ENCODE results near the gene OLAH. TPM values are rescaled to one million over a fixed set of nuclear protein-coding genes. Genes with fewer than 3 reads are reported as not detected.

The OLAH gene
- total RNA-seq, 1 experiment from 2014 or later = not detected

GRCh38 chr10:15118615-15119014, 74.9 kb downstream of the OLAH start:
- ChIA-PET POLR2A (ENCODE audit: unreplicated experiment) (no interaction called here), CTCF (no interaction called here)
- H3K9ac ChIP-seq (ENCODE audit: low read length) = no peak overlapping the region
- no peak overlapping the region for H3K4me2 ChIP-seq (ENCODE audit: low read length)
- H3K27ac ChIP-seq (ENCODE audit: low read length) = no peak overlapping the region
- TF ChIP-seq EZH2phosphoT487 (IDR thresholded peaks at IDR 0.05; ENCODE audit: borderline replicate concordance, low read length) (no peak), EZH2 (IDR thresholded peaks at IDR 0.05; ENCODE audit: low read length, unreplicated experiment) (no peak)
- TF ChIP-seq, protein P1, sequence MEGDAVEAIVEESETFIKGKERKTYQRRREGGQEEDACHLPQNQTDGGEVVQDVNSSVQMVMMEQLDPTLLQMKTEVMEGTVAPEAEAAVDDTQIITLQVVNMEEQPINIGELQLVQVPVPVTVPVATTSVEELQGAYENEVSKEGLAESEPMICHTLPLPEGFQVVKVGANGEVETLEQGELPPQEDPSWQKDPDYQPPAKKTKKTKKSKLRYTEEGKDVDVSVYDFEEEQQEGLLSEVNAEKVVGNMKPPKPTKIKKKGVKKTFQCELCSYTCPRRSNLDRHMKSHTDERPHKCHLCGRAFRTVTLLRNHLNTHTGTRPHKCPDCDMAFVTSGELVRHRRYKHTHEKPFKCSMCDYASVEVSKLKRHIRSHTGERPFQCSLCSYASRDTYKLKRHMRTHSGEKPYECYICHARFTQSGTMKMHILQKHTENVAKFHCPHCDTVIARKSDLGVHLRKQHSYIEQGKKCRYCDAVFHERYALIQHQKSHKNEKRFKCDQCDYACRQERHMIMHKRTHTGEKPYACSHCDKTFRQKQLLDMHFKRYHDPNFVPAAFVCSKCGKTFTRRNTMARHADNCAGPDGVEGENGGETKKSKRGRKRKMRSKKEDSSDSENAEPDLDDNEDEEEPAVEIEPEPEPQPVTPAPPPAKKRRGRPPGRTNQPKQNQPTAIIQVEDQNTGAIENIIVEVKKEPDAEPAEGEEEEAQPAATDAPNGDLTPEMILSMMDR (conservative IDR thresholded peaks at IDR 0.05; ENCODE audit: low read depth, low read length) = no peak
- no peaks in the 10 kb centered on the region for H3K79me2 ChIP-seq (ENCODE audit: low read length)
- H3K9me3 ChIP-seq (ENCODE audit: low read length) = no peaks in the 10 kb centered on the region
- DNase-seq (no peak), ATAC-seq (no peak)
- no TSS peak for BruUV-seq (replicated peaks)
- H4K20me1 ChIP-seq (ENCODE audit: low read length) = no peaks in the 10 kb centered on the region
- no peaks in the 10 kb centered on the region for H3K27me3 ChIP-seq (ENCODE audit: low read length)
- no peaks in the 10 kb centered on the region for H3F3A ChIP-seq (ENCODE audit: low read length, unreplicated experiment)
- H3K4me3 ChIP-seq (ENCODE audit: low read length) = no peak overlapping the region
- H3K9me2 ChIP-seq (replicated peaks; ENCODE audit: low read length) = no peaks in the 10 kb centered on the region
- intact Hi-C loops (cut with micrococcal nuclease) = no loop called here
- H3K36me3 ChIP-seq (ENCODE audit: low read depth, low read length) = peaks cover 11% of the 10 kb centered on the region
- no peak overlapping the region for H2AFZ ChIP-seq (ENCODE audit: low read length)
- peaks cover 35% of the 10 kb centered on the region for H3K4me1 ChIP-seq (ENCODE audit: insufficient read depth, low read length)

DNA sequence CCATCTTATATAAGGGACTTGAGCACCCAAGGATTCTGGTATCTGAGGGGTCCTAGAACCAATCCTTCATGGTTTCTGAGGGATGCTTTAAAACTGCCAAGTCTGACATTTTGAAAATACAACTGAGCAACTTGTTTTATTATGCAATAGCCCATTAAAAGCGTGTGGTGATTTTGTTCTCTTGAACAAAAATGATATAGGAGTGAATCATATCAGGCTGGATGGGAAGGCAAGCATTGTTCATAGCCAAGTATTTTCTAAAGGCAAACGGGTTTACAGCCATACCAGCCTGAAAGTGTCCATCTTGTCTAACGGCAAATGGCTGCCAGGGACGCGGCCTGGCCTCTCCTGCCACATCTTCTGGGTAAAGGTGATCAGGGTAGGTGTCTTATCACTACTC, 76.8 kb downstream of the OLAH start:
- Histone ChIP-seq H4K20me1 (ENCODE audit: low read length) (no peaks in the 10 kb centered on the region), H3K9me2 (replicated peaks; ENCODE audit: low read length) (no peaks in the 10 kb centered on the region), H3K4me1 (ENCODE audit: insufficient read depth, low read length) (peaks cover 43% of the 10 kb centered on the region), H3K79me2 (ENCODE audit: low read length) (no peaks in the 10 kb centered on the region), H3K9ac (ENCODE audit: low read length) (peak overlapping the region; percentile 47), H3K27me3 (ENCODE audit: low read length) (no peaks in the 10 kb centered on the region), H3K9me3 (ENCODE audit: low read length) (no peaks in the 10 kb centered on the region), H2AFZ (ENCODE audit: low read length) (0 out of 2 replicates have a peak overlapping the region, but pooled peaks have one; percentile 45), H3K36me3 (ENCODE audit: low read depth, low read length) (peaks cover 11% of the 10 kb centered on the region), H3F3A (ENCODE audit: low read length, unreplicated experiment) (no peaks in the 10 kb centered on the region), H3K4me2 (ENCODE audit: low read length) (no peak overlapping the region), H3K27ac (ENCODE audit: low read length) (peak overlapping the region; percentile 98), H3K4me3 (ENCODE audit: low read length) (no peak overlapping the region)
- ChIA-PET CTCF (no interaction called here), POLR2A (ENCODE audit: unreplicated experiment) (no interaction called here)
- ATAC-seq (peak; percentile 30; the same call in 1 of the 2 replicates), DNase-seq (peak; percentile 71)
- BruUV-seq (replicated peaks) = no TSS peak
- TF ChIP-seq EZH2 (IDR thresholded peaks at IDR 0.05; ENCODE audit: low read length, unreplicated experiment) (no peak), EZH2phosphoT487 (IDR thresholded peaks at IDR 0.05; ENCODE audit: borderline replicate concordance, low read length) (no peak)
- TF ChIP-seq, protein P1 (conservative IDR thresholded peaks at IDR 0.05; ENCODE audit: low read depth, low read length) = no peak
- intact Hi-C loops (cut with micrococcal nuclease) = loop anchor here (5.0 kb wide), 3 partner anchors 47 to 252 kb away; partner anchors contain the start of genes FAM171A1 and NMT2

- BruUV-seq (replicated peaks) = no TSS peak
- peaks cover 11% of the 10 kb centered on the region for H3K36me3 ChIP-seq (ENCODE audit: low read depth, low read length)
- peak overlapping the region; percentile 98 for H3K27ac ChIP-seq (ENCODE audit: low read length)
Measured at GRCh38 chr10:15121707-15122106, 78.0 kb downstream of the OLAH start.

More at GRCh38 chr10:15121707-15122106, 78.0 kb downstream of the OLAH start:
- DNase-seq = peak; percentile 19
- TF ChIP-seq EZH2 (IDR thresholded peaks at IDR 0.05; ENCODE audit: low read length, unreplicated experiment) (no peak), EZH2phosphoT487 (IDR thresholded peaks at IDR 0.05; ENCODE audit: borderline replicate concordance, low read length) (no peak)
- TF ChIP-seq, protein P1 (conservative IDR thresholded peaks at IDR 0.05; ENCODE audit: low read depth, low read length) = no peak
- CTCF ChIA-PET = no interaction called here
- Histone ChIP-seq H3K79me2 (ENCODE audit: low read length) (no peaks in the 10 kb centered on the region), H3K4me1 (ENCODE audit: insufficient read depth, low read length) (peaks cover 43% of the 10 kb centered on the region), H3F3A (ENCODE audit: low read length, unreplicated experiment) (no peaks in the 10 kb centered on the region), H3K9ac (ENCODE audit: low read length) (no peak overlapping the region), H3K9me3 (ENCODE audit: low read length) (no peaks in the 10 kb centered on the region), H3K9me2 (replicated peaks; ENCODE audit: low read length) (no peaks in the 10 kb centered on the region), H4K20me1 (ENCODE audit: low read length) (no peaks in the 10 kb centered on the region), H2AFZ (ENCODE audit: low read length) (no peak overlapping the region), H3K27me3 (ENCODE audit: low read length) (no peaks in the 10 kb centered on the region), H3K4me3 (ENCODE audit: low read length) (no peak overlapping the region), H3K4me2 (ENCODE audit: low read length) (no peak overlapping the region)
- intact Hi-C loops (cut with micrococcal nuclease) = loop anchor here (5.0 kb wide), 3 partner anchors 46 to 251 kb away; partner anchors contain the start of genes FAM171A1 and NMT2
- no peak for ATAC-seq
- POLR2A ChIA-PET (ENCODE audit: unreplicated experiment) = no interaction called here

Measured in PC-3 (cell line).